Smooth muscle cell (in vitro differentiated cells): ENCODE data around the gene DAAM1. TPM values are rescaled to one million over a fixed set of nuclear protein-coding genes. Genes with fewer than 3 reads are reported as not detected.

Experiments
- DNase-seq: peaks from one replicate; lab custom pipeline; 2025; ENCODE audit not compliant: unreplicated experiment; lab: John Stamatoyannopoulos, UW
- H2AFZ ChIP-seq: fragments of 200-600 bp; sonication (generic); 2 replicates; pipeline ENCODE4 v1.6.0; 2016; ENCODE audit warnings: antibody characterized with exemption, low read depth, mild to moderate bottlenecking
- H3F3A ChIP-seq: fragments of 200-600 bp; sonication (generic); 2 replicates; pipeline ENCODE4 v1.6.0; 2017; ENCODE audit warnings: antibody characterized with exemption, low read depth
- H3K27ac ChIP-seq: fragments of 200-600 bp; sonication (generic); 2 replicates; pipeline ENCODE4 v1.5.1; 2016; ENCODE audit warnings: low read depth, mild to moderate bottlenecking
- H3K27me3 ChIP-seq: fragments of 200-600 bp; sonication (generic); 2 replicates; pipeline ENCODE4 v1.6.1; 2016; ENCODE audit warnings: low read depth, mild to moderate bottlenecking
- H3K36me3 ChIP-seq: fragments of 200-600 bp; sonication (generic); 2 replicates; pipeline ENCODE4 v1.5.1; 2016; ENCODE audit warnings: low read depth
- H3K4me1 ChIP-seq: fragments of 200-600 bp; sonication (generic); 2 replicates; pipeline ENCODE4 v1.5.1; 2016; ENCODE audit warnings: low read depth
- H3K4me2 ChIP-seq: fragments of 200-600 bp; sonication (generic); 2 replicates; pipeline ENCODE4 v1.6.0; 2016; ENCODE audit warnings: mild to moderate bottlenecking
- H3K4me3 ChIP-seq: fragments of 200-600 bp; sonication (generic); 2 replicates; pipeline ENCODE4 v1.5.1; 2016; ENCODE audit warnings: mild to moderate bottlenecking
- H3K79me2 ChIP-seq: fragments of 200-600 bp; sonication (generic); 2 replicates; pipeline ENCODE4 v1.6.0; 2016; ENCODE audit warnings: low read depth, mild to moderate bottlenecking
- H3K9ac ChIP-seq: fragments of 200-600 bp; sonication (generic); 2 replicates; pipeline ENCODE4 v1.6.0; 2016; ENCODE audit warnings: low read depth
- H3K9me3 ChIP-seq: fragments of 200-600 bp; sonication (generic); replicated peaks from 2 replicates; pipeline ENCODE4 v1.5.1; 2016; ENCODE audit warnings: low read depth
- H4K20me1 ChIP-seq: fragments of 200-600 bp; sonication (generic); 2 replicates; pipeline ENCODE4 v1.6.0; 2016; ENCODE audit warnings: low read depth
- CTCF ChIP-seq: fragments of 200-600 bp; sonication (generic); IDR thresholded peaks from 2 replicates; pipeline ENCODE4 v1.5.1; 2017; ENCODE audit warnings: borderline replicate concordance, mild to moderate bottlenecking, antibody characterized with exemption; ENCODE audit not compliant: insufficient read depth, poor library complexity, severe bottlenecking
- WGBS: methylation state at CpG from one replicate; pipeline ENCODE4 v1.1.7; 2016; ENCODE audit warnings: low lambda C conversion rate; 5-methylcytosine and 5-hydroxymethylcytosine counted together
- polyA plus RNA-seq: library from polyadenylated mRNA; unstranded; fragments of >200 nt; fragmentation: Nextera tagmentation; extraction: Ambion mirVana; gene quantifications from 2 replicates; pipeline ENCODE4 v1.2.1, GENCODE V29; 2016
- total RNA-seq: library from RNA; depleted of rRNA; stranded (reverse); fragments of >200 nt; gene quantifications from 2 replicates; pipeline ENCODE4 v1.2.3, GENCODE V29; 2014

Gene DAAM1
- total and polyA plus RNA-seq, 2 experiments from 2014 or later = 10.9 to 46.4 TPM

DNA sequence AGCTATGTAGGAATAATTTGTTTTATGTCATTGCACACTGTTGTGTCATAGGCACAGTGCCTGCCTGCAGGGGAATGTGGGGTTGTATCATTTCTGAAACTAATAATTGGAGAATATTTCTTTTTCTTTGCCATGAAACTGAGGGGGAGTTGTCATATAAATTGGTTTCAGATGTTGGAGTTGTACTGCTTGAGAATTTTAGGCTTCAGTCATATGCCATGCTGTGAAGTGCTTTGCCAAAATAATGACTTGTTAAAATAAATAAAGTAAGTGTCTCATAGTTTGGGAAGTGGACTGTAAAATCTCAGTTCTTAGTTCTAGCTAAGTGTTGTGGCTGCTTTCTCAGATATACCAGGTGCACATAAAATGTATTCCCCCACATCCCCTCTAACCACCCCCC is 116.8 kb downstream of the DAAM1 start:
- H3F3A ChIP-seq = peaks cover 18% of the 10 kb centered on the region
- H3K27me3 ChIP-seq = no peaks in the 10 kb centered on the region
- H3K4me1 ChIP-seq = peaks cover 19% of the 10 kb centered on the region
- H3K4me3 ChIP-seq = no peak overlapping the region
- no peak overlapping the region for H3K9ac ChIP-seq
- no peaks in the 10 kb centered on the region for H3K9me3 ChIP-seq
- no peak for DNase-seq
- H4K20me1 ChIP-seq = no peaks in the 10 kb centered on the region
- peaks cover 2% of the 10 kb centered on the region for H3K79me2 ChIP-seq
- peak overlapping the region; percentile 75 for H3K27ac ChIP-seq
- no peak overlapping the region for H3K4me2 ChIP-seq
- H3K36me3 ChIP-seq = no peaks in the 10 kb centered on the region
- H2AFZ ChIP-seq = no peak overlapping the region
- TF ChIP-seq CTCF = no peak

- peak overlapping the region; percentile 64 for H3K4me2 ChIP-seq
- H3K4me1 ChIP-seq = peaks cover 22% of the 10 kb centered on the region
- H3K4me3 ChIP-seq = no peak overlapping the region
- 35% methylated on average over 1 of the region's 1 CpG for WGBS
- no peak for TF ChIP-seq CTCF
- H3K36me3 ChIP-seq = no peaks in the 10 kb centered on the region
- H3K27ac ChIP-seq = peak overlapping the region; percentile 75
- no peak for DNase-seq
- H2AFZ ChIP-seq = no peak overlapping the region
- H3K27me3 ChIP-seq = no peaks in the 10 kb centered on the region
- peaks cover 2% of the 10 kb centered on the region for H4K20me1 ChIP-seq
- no peak overlapping the region for H3K9ac ChIP-seq
- H3K9me3 ChIP-seq = no peaks in the 10 kb centered on the region
- no peaks in the 10 kb centered on the region for H3K79me2 ChIP-seq
- H3F3A ChIP-seq = peaks cover 18% of the 10 kb centered on the region
Measured at GRCh38 chr14:59305836-59306555, 117.5 kb downstream of the DAAM1 start.

DNA sequence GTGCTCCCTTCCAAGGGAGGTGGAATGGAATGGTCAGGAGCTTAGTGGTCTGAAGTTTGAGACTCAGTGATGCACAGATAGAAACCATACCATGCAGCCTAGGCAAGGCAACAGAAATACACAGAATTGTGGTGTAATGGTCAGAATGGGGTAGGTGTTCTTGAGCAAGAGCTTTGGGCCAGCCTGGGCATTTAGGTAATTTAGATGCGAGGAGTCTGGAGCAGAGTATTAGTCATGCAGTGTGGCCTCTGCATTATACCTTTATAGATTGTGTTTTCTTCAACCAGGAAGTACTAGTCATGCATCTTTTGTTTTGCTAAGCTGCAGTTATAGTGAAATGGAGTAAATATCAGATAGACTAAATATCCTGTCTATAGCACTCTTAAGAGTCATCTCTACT is 118.3 kb downstream of the DAAM1 start:
- no peak overlapping the region for H2AFZ ChIP-seq
- H3K9me3 ChIP-seq = no peaks in the 10 kb centered on the region
- H3K4me2 ChIP-seq = peak overlapping the region; percentile 64
- no peak overlapping the region for H3K4me3 ChIP-seq
- no peak for TF ChIP-seq CTCF
- no peaks in the 10 kb centered on the region for H3K79me2 ChIP-seq
- 28% methylated on average over 1 of the region's 1 CpG for WGBS
- DNase-seq = no peak
- no peaks in the 10 kb centered on the region for H3K36me3 ChIP-seq
- peaks cover 18% of the 10 kb centered on the region for H3F3A ChIP-seq
- peaks cover 25% of the 10 kb centered on the region for H3K4me1 ChIP-seq
- H3K27ac ChIP-seq = peak overlapping the region; percentile 75
- H4K20me1 ChIP-seq = peaks cover 5% of the 10 kb centered on the region
- H3K9ac ChIP-seq = no peak overlapping the region
- no peaks in the 10 kb centered on the region for H3K27me3 ChIP-seq

GRCh38 chr14:59308086-59308485 is 119.6 kb downstream of the DAAM1 start:
- no peak for DNase-seq
- Histone ChIP-seq H3K27ac (peak overlapping the region; percentile 75), H3F3A (peaks cover 21% of the 10 kb centered on the region), H3K27me3 (no peaks in the 10 kb centered on the region), H2AFZ (no peak overlapping the region), H3K4me1 (peaks cover 25% of the 10 kb centered on the region), H3K4me2 (peak overlapping the region; percentile 64), H3K9ac (no peak overlapping the region), H3K9me3 (no peaks in the 10 kb centered on the region), H3K36me3 (no peaks in the 10 kb centered on the region), H3K79me2 (no peaks in the 10 kb centered on the region), H3K4me3 (no peak overlapping the region), H4K20me1 (peaks cover 10% of the 10 kb centered on the region)
- TF ChIP-seq CTCF = no peak
